Measurements from ENCODE around the gene SLC26A3.

The SLC26A3 gene

GRCh38 chr7:107833684-107834106 lies 30.7 kb upstream of the SLC26A3 start:
- H3K9me3 Mint-ChIP-seq (ENCODE audit: low read depth), result no peaks in the 10 kb centered on the region
- H3K4me3 Mint-ChIP-seq, result no peak overlapping the region
- no peak overlapping the region for H3K27ac Mint-ChIP-seq

DNA sequence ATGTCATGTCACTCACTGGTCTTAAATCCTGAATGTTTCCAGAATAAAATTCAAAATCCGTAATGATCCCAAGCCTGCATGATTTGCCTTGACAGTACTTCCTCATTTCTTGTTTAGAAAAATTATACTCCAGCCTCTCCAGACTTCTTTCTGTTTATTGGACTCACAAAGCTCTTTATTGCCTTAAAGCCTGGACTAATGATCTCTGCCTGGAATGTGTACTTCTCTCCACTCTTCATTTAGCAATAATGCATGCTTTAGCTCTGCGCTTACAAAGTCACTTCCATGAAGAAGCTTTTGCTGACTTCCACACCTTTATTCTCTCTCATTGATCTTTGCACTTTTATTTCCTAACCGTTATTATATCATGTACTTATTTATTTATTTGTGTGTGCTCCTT lies 27.4 kb upstream of the SLC26A3 start:
- no peaks in the 10 kb centered on the region for H3K4me1 Mint-ChIP-seq (ENCODE audit: low read depth)
- H3K27ac Mint-ChIP-seq, result no peak overlapping the region
- no peaks in the 10 kb centered on the region for H3K9me3 Mint-ChIP-seq (ENCODE audit: low read depth)
- no peak overlapping the region for H3K4me3 Mint-ChIP-seq
- H3K27me3 Mint-ChIP-seq, result no peaks in the 10 kb centered on the region
- H3K36me3 Mint-ChIP-seq, result no peaks in the 10 kb centered on the region

More at GRCh38 chr7:107833684-107834106, 30.7 kb upstream of the SLC26A3 start:
- Mint-ChIP-seq H3K36me3 (no peaks in the 10 kb centered on the region), H3K4me1 (ENCODE audit: low read depth) (no peaks in the 10 kb centered on the region), H3K27me3 (peaks cover 2% of the 10 kb centered on the region)

DNA sequence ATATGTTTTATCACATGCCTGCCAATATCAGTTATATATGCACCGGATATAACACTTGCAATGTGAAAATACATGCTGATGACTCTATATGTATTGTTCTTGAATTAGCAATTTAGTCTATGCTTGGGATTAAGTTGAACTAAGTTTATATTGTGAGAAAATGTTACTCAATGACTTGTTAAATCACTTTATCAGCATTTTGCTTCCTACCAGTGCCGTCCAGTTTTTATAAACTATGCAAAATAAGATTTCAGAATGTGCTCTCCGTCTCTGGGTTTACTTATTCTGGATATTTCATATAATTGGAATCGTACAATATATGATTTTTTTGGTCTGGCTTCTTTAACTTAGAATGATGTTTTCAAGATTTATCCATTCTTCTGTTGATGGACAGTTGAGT lies 25.5 kb upstream of the SLC26A3 start:
- Mint-ChIP-seq H3K9me3 (ENCODE audit: low read depth) (peaks cover 7% of the 10 kb centered on the region), H3K27ac (no peak overlapping the region), H3K4me3 (no peak overlapping the region), H3K27me3 (no peaks in the 10 kb centered on the region), H3K36me3 (no peaks in the 10 kb centered on the region), H3K4me1 (ENCODE audit: low read depth) (no peaks in the 10 kb centered on the region)

GRCh38 chr7:107827501-107827900 lies 24.5 kb upstream of the SLC26A3 start:
- H3K4me3 Mint-ChIP-seq, result no peak overlapping the region
- no peak overlapping the region for H3K27ac Mint-ChIP-seq
- H3K36me3 Mint-ChIP-seq, result no peaks in the 10 kb centered on the region
- H3K27me3 Mint-ChIP-seq, result no peaks in the 10 kb centered on the region
- no peaks in the 10 kb centered on the region for H3K4me1 Mint-ChIP-seq (ENCODE audit: low read depth)
- peaks cover 7% of the 10 kb centered on the region for H3K9me3 Mint-ChIP-seq (ENCODE audit: low read depth)

DNA sequence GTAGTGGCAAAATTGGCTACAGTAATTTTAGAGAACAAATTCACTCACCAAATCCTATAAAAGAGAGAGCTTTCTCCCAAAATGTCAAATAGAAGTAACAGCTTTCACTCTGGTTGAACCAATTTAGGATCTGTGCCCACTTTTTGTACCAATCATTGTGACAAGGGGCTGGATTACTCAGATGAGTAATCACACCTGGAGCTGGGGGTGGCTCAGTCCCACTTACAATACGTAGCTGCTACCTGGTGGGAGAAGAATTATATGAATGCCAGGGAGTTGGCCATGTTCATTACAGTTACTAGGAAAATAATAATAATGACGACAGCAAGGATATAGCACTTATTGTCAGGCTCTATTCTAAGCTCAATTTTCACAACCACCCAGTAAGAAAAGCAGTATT lies 23.4 kb upstream of the SLC26A3 start:
- H3K36me3 Mint-ChIP-seq, result no peaks in the 10 kb centered on the region
- H3K4me1 Mint-ChIP-seq (ENCODE audit: low read depth), result no peaks in the 10 kb centered on the region
- H3K4me3 Mint-ChIP-seq, result no peak overlapping the region
- no peaks in the 10 kb centered on the region for H3K27me3 Mint-ChIP-seq
- no peak overlapping the region for H3K27ac Mint-ChIP-seq
- peaks cover 7% of the 10 kb centered on the region for H3K9me3 Mint-ChIP-seq (ENCODE audit: low read depth)

GRCh38 chr7:107824858-107825257 lies 21.8 kb upstream of the SLC26A3 start:
- no peaks in the 10 kb centered on the region for H3K4me1 Mint-ChIP-seq (ENCODE audit: low read depth)
- H3K27ac Mint-ChIP-seq, result no peak overlapping the region
- no peak overlapping the region for H3K4me3 Mint-ChIP-seq
- H3K36me3 Mint-ChIP-seq, result no peaks in the 10 kb centered on the region
- H3K9me3 Mint-ChIP-seq (ENCODE audit: low read depth), result peaks cover 7% of the 10 kb centered on the region
- no peaks in the 10 kb centered on the region for H3K27me3 Mint-ChIP-seq

DNA sequence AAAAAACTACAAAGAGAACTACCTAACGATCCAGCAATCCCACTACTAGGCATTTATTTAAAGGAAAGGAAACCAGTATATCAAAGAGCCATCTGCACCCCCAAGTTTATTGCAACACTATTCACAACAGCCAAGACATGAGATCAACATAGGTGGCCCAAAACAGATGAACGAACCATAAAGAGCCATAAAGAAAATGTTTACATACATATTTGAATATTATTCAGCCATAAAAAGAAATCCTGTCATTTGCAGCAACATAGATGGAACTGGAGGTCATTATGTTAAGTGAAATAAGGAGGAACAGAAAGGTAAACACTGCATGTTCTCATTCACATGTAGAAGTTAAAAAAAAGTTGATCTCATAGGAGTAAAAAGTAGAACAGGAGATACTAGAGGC lies 15.6 kb upstream of the SLC26A3 start:
- no peaks in the 10 kb centered on the region for H3K36me3 Mint-ChIP-seq
- H3K9me3 Mint-ChIP-seq (ENCODE audit: low read depth), result no peaks in the 10 kb centered on the region
- peaks cover 11% of the 10 kb centered on the region for H3K4me1 Mint-ChIP-seq (ENCODE audit: low read depth)
- no peak overlapping the region for H3K27ac Mint-ChIP-seq
- no peaks in the 10 kb centered on the region for H3K27me3 Mint-ChIP-seq
- H3K4me3 Mint-ChIP-seq, result no peak overlapping the region

GRCh38 chr7:107816011-107816566 lies 13.1 kb upstream of the SLC26A3 start:
- Mint-ChIP-seq H3K27ac (no peak overlapping the region), H3K4me1 (ENCODE audit: low read depth) (peaks cover 11% of the 10 kb centered on the region), H3K27me3 (no peaks in the 10 kb centered on the region), H3K9me3 (ENCODE audit: low read depth) (no peaks in the 10 kb centered on the region), H3K36me3 (no peaks in the 10 kb centered on the region), H3K4me3 (no peak overlapping the region)

- H3K27ac Mint-ChIP-seq, result no peak overlapping the region
- no peaks in the 10 kb centered on the region for H3K9me3 Mint-ChIP-seq (ENCODE audit: low read depth)
Measured at GRCh38 chr7:107815254-107815882, 12.3 kb upstream of the SLC26A3 start.

GRCh38 chr7:107813524-107813923 lies 10.5 kb upstream of the SLC26A3 start:
- Mint-ChIP-seq H3K9me3 (ENCODE audit: low read depth) (no peaks in the 10 kb centered on the region), H3K4me3 (no peak overlapping the region), H3K27me3 (no peaks in the 10 kb centered on the region), H3K36me3 (no peaks in the 10 kb centered on the region), H3K27ac (peak overlapping the region; percentile 74), H3K4me1 (ENCODE audit: low read depth) (peaks cover 11% of the 10 kb centered on the region)

More at GRCh38 chr7:107815254-107815882, 12.3 kb upstream of the SLC26A3 start:
- Mint-ChIP-seq H3K36me3 (no peaks in the 10 kb centered on the region), H3K4me1 (ENCODE audit: low read depth) (peaks cover 11% of the 10 kb centered on the region), H3K27me3 (no peaks in the 10 kb centered on the region), H3K4me3 (no peak overlapping the region)

- Mint-ChIP-seq H3K4me1 (ENCODE audit: low read depth) (peaks cover 11% of the 10 kb centered on the region), H3K36me3 (no peaks in the 10 kb centered on the region), H3K4me3 (no peak overlapping the region), H3K27ac (no peak overlapping the region), H3K27me3 (no peaks in the 10 kb centered on the region), H3K9me3 (ENCODE audit: low read depth) (no peaks in the 10 kb centered on the region)
Measured at GRCh38 chr7:107811934-107812333, 8.9 kb upstream of the SLC26A3 start.

- Mint-ChIP-seq H3K9me3 (ENCODE audit: low read depth) (no peaks in the 10 kb centered on the region), H3K27me3 (no peaks in the 10 kb centered on the region), H3K4me1 (ENCODE audit: low read depth) (peaks cover 8% of the 10 kb centered on the region), H3K27ac (no peak overlapping the region), H3K36me3 (no peaks in the 10 kb centered on the region), H3K4me3 (no peak overlapping the region)
Measured at GRCh38 chr7:107810626-107811025, 7.6 kb upstream of the SLC26A3 start.

DNA sequence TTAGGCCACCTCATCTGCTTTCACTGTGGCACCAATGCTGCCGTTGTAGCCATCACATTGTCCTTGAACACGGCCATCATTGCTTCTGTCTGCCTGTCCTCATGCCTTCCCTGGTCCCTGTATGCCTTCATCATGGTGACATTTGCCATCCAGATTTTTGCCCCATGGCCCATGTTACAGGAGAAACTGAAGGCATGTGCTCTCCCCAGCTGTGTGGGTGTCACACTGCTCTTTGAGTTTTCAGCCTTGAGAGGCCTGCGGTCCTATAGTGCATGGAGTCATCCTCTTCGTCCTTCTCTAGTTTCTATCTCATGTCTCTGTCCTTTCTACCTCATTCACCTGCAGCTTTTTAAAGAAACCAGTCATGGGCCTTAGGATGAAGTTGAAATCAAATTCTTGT lies 6.2 kb upstream of the SLC26A3 start:
- no peaks in the 10 kb centered on the region for H3K9me3 Mint-ChIP-seq (ENCODE audit: low read depth)
- no peak overlapping the region for H3K27ac Mint-ChIP-seq
- peaks cover 3% of the 10 kb centered on the region for H3K4me1 Mint-ChIP-seq (ENCODE audit: low read depth)
- no peak overlapping the region for H3K4me3 Mint-ChIP-seq
- H3K27me3 Mint-ChIP-seq, result no peaks in the 10 kb centered on the region
- H3K36me3 Mint-ChIP-seq, result no peaks in the 10 kb centered on the region

DNA sequence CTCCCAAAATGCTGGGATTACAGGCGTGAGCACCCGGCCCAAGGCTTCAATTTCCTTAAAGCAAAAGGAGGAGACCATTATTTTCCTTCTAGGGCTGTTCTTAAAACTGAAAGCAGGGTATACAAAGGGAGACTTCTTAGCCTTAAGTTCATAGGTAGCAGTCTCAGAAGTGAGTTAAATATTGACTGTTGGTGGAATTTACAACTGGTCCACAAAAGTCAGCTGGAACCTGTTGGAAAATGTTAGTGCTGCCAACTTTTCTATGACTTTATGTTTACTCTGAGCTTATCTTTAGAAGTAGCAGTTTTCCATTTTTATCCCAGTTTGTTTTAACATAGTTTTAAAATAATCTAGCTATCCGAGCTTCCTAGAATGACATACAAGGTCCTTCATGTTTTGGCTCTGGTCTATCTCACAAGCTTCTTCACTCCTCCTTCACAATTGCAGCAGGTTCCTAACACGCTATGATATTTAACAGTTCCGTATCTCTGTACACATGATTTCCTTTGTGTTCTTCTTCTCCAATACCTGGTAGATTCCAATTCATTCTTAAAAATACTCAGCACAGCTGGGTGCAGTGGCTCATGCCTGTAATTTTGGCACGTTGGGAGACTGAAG lies 3.3 kb downstream of the SLC26A3 start:
- Mint-ChIP-seq H3K4me3 (no peak overlapping the region), H3K36me3 (peaks cover 2% of the 10 kb centered on the region), H3K9me3 (ENCODE audit: low read depth) (no peaks in the 10 kb centered on the region), H3K27ac (no peak overlapping the region), H3K4me1 (ENCODE audit: low read depth) (no peaks in the 10 kb centered on the region), H3K27me3 (peaks cover 10% of the 10 kb centered on the region)

DNA sequence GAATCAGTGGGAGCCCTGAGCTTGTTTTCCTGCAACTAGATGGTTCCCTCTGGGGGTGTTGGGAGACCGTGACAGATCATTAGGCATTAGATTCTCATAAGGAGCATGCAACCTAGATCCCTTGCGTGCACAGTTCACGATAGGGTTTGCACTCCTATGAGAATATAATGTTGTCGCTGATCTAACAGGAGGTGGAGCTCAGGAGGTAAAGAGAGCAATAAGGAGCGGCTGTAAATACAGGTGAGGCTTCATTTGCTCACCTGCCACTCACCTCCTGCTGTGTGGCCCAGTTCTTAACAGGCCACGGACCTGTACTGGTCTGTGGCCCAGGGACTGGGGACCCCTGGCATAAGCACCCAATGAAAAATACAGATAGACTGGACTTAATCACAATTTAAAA lies 10.7 kb downstream of the SLC26A3 start:
- Mint-ChIP-seq H3K27me3 (peaks cover 8% of the 10 kb centered on the region), H3K9me3 (ENCODE audit: low read depth) (no peaks in the 10 kb centered on the region), H3K27ac (no peak overlapping the region)

DNA sequence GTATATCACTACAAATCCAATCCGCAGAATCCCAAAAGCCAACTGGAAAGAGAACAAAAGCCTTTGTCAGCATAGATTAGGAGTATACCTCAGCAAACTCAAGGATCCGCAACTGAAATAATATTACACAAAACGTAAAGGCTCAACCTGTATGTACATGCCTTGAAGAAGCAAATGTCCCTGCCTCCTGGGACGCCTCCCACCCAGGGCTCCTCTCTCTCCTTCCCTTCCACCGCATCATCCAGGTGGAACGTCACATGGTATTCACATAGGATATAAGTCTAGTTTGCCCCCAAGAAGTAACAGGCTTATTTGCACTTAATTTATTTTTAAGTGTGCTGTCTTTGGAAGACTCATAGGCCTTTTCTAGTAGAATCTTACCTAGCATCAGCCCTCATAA lies 13.4 kb downstream of the SLC26A3 start:
- Mint-ChIP-seq H3K9me3 (ENCODE audit: low read depth) (no peaks in the 10 kb centered on the region), H3K27me3 (peaks cover 1% of the 10 kb centered on the region), H3K27ac (no peak overlapping the region), H3K4me1 (ENCODE audit: low read depth) (peaks cover 11% of the 10 kb centered on the region), H3K4me3 (no peak overlapping the region), H3K36me3 (no peaks in the 10 kb centered on the region)

More for the DNA sequence above, 10.7 kb downstream of the SLC26A3 start:
- H3K4me1 Mint-ChIP-seq (ENCODE audit: low read depth), result no peaks in the 10 kb centered on the region
- peaks cover 2% of the 10 kb centered on the region for H3K36me3 Mint-ChIP-seq
- no peak overlapping the region for H3K4me3 Mint-ChIP-seq
